GM21381 (cell line): ENCODE results near the gene MRPL55.

Experiments
- ATAC-seq: cut with Tn5 transposase; IDR thresholded peaks from one replicate; pipeline ENCODE4 v1.9.1; 2021; ENCODE audit warnings: mild to moderate bottlenecking, moderate library complexity; ENCODE audit not compliant: unreplicated experiment

The MRPL55 gene

DNA sequence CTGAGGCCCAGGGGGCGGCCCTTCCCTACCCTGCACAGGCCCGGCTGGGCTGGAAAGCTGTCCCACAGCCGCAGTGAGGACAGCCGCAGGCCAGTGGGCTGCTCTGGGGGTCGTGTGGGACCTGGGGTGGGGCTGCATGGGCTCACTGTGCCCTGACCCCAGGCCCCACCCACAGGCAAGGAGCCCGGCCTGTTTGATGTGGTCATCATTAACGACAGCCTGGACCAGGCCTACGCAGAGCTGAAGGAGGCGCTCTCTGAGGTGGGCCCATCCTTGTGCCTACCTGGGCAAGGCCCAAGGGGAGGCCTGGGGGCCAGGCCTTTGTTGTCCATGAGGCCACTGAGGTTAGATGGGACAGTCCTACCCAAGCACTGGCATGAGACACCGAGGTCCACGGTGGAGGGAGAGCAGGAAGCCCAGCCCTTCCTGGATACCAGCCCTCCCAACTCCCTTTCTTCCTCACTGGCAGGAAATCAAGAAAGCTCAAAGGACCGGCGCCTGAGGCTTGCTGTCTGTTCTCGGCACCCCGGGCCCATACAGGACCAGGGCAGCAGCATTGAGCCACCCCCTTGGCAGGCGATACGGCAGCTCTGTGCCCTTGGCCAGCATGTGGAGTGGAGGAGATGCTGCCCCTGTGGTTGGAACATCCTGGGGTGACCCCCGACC, 39.2 kb upstream of the MRPL55 start:
- ATAC-seq, result no peak

DNA sequence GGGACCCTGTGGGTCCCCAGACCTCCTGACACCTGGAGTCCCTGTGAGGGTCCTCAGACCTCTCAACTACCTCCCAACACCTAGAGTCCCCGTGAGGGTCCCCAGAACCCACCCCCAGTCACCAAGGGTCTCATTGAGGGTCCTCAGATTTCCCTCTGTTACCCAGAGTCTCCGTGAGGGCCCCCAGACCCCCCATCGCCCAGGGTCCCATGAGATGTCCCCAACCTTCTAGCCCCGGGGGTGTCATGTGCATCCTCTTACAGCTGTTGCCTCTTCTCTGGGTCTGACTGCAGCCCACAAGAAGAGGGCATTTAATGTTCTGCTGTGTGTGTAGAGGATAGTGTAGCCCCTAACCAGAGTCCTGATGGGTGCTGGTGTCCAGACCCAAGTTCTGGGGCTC, 38.7 kb upstream of the MRPL55 start:
- ATAC-seq, result no peak

DNA sequence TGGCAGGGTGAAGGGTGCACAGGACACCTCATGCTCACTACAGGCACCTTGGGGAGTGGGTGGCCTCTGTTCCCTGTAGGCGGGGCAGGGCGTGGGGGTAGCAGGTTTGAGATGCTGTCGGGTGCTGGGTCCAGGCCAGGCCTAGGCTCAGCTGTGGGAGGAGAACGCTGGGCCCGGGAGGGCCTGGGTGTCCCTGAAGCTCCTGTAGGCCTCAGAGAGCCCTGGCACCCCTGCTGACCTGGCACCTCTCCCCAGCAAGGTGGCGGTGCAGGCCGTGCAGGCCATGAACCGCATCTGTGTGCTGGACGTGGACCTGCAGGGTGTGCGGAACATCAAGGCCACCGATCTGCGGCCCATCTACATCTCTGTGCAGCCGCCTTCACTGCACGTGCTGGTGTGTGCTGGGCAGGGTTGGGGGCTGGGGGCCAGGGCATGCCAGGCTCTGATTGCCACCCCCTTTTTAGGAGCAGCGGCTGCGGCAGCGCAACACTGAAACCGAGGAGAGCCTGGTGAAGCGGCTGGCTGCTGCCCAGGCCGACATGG, 38.1 kb upstream of the MRPL55 start:
- no peak for ATAC-seq

DNA sequence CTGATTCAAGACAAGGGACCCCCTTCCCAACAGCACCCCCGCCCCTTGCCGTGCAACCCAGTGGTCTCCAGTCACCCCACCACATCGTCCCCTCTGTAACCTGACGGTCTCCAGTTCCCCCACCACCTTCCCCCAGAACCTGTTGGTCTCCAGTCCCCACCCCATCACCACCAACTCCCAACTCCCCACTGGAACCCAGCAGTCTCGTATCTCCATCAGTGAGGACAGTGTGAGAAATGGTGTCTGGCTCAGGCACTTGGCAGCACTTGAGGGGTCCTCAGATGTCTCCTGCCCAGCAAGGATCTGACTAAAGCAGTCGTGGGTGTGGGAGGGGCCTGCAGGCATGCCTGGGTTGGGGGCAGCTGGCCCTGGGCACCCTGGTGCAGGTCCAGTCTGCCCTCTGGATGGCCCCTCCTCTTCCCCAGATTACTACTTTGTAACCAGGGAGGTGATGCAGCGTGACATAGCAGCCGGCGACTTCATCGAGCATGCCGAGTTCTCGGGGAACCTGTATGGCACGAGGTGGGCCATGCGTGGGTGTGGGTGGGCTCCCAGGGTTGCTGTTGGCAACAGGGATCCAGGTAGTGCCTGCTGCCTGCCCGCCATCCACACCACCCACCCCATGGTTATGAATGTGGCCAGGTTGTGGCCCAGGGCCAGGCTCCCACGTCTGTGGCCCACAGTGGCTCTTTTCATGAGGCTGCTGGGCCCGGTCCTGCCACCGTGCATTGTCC, 37.5 kb upstream of the MRPL55 start:
- no peak for ATAC-seq

DNA sequence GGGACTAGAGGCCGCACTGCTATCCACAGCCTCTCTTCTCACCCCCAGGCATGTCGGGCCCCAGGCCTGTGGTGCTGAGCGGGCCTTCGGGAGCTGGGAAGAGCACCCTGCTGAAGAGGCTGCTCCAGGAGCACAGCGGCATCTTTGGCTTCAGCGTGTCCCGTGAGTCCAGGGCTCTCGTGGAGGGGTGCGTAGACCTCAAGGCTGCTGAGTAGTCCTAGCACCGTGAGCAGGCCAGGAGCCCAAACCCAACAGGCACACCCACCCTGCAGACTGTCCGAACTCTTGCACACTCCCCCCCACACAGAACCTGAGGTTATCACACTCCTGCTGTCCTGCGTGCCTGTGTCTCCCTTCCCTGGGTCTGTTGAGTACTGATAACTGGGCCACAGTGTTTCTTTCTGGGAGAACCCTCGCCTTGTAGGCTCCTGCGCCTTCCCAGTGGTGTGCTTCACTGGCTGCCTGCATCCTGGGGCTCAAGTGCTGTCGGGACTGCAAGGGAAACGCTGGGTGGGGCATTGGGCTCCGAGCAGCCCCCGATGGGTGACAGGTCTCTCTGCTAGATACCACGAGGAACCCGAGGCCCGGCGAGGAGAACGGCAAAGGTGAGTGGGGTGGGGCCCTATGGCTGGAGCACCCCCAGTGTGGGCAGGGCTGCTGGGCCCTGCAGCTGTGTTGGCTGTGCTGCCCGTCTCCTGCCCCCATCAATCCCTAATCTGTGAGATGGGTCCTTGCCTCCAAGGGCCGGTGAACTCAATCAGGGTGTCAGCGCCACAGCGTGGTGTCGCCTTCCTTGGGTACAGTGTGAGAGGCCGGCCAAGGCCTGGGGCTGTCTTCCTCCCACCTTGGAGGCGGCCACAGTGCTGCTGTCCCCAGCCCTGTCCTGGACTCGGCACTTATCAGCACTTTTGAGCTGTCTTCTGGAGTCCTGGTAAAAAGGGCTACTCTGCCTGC, 36.6 kb upstream of the MRPL55 start:
- ATAC-seq, result no peak

DNA sequence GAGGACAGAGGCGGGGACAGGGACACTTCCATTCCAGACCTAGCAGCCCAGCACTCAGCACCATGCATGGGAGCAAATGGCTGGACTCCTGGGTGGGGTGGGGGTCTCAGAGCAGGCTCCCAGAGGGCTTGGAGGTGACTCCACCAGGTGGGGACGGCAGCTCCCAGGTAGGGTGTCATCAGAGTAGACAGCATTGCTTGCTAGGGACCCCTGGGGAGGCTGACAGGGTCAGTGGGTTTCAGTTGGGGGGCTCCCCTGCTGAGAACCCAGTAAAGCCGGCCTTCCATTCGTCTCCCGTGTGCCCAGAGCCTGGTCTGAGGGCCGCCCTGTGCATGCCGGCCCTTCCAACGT, 35.9 kb upstream of the MRPL55 start:
- no peak for ATAC-seq

DNA sequence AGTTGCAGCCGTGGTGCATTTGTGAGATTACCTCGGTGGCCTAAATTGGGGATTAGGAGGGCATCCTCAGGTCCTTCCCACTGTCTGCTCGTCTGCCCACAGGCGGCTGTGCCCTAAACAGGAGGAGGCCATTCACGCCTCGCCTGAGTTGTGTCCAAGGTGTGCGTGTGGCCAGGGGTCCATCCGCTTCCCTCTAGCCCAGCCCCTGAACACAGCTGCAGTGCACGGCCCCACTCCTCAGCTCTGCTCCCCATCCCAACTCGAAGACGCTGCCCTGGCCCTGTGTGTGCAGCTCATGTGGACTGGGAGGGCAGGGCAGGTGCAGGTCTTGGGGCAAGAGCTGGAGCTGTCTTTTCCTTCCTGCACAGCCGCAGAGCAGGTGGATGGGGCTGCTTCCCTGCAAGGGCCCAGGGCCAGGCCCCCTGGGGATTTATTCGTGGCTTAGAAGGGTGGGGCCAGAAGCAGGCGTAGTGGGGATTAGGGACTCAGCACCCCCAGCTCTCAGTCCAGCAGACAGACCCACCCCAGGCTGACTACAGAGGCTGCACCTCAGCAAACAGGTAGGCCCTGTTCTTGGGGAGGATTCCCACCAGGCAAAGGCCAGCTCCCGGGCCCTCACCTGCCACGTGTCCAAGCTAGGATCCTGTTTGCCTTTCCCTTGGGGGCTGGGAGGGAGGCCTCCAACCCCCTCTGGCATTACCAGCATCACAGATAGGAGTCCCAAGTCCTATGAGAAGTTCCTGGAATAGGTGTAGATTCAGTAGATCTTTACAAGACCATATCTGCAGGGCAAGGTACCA, 35.3 kb upstream of the MRPL55 start:
- no peak for ATAC-seq

DNA sequence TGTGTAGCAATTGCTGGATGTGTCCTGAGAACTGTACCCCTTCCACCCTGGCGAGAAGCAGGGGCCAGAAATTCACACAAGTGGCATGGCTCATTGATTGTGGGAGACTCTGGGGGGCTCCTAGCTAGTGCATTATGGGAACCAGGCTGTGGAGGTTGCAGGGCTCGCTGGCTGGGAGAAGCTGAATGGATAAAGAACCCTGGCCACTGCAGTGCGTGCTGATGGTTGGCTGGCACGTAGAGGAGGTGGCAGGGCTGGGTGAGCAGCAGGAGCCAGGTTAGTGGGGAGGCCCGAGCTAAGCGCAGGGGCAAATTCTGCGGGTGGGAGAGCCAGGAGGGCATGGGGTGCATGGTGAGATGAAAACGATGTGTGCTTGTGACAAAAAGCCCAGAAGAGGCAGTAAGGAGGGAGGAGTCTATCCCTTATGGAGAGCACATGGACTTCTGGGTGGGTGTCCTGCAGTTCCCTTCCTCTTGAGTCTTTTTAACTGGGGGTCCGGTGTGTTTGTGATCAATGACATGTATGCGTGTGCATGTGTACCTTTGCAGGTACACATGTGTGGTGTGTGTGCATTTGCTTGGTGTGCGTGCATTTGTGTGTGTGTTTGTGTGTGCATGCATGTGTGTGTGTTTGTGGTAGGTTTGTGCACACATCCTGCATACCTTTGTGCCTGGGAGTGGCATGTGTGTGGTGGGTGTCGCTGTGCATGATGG, 34.5 kb upstream of the MRPL55 start:
- ATAC-seq, result no peak

DNA sequence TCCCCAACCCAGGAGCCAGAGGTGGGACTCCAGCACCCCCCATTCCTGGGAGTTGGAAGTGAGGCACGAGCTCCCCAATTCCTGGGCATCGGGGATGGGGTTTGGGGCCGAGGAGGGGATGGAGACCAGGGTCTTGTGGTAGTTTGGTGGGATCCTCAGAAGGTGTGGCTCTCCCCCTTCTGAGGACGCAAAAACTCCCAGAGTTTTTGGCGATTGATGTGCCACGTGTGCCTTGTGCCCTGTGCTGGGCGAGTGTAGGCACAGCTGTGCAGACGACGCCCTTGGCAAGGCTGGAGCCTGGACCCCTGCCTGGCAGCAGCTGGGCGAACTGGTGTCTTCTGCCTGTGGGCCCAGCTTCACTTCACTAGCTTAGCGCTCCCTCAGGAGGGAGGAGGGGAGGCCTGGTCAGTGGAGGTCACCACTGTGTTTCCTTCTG, 33.6 kb upstream of the MRPL55 start:
- no peak for ATAC-seq

DNA sequence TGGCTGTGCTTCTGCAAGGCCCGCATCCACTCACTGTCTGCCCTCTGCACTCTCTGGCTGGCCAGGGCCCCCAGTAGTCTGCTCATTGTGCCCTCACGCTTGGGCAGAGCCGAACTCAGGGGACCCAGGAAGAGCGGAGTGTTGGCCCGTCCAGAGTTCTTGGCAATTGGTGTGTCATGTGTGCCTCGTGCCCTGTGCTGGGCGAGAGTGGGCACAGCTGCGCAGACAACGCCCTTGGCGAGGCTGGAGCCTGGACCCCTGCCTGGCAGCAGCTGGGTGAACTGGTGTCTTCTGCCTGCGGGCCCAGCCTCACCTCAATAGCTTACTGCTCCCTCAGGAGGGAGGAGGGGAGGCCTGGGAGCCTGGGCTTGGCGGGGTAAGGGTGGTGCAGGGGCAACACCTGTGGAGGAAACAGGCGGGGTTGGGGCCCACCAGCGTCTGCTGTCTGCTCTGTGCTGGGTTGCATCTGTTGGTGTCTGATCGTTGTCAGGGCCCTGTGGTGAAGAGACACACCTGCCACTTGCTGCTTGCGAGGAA, 33.1 kb upstream of the MRPL55 start:
- no peak for ATAC-seq

DNA sequence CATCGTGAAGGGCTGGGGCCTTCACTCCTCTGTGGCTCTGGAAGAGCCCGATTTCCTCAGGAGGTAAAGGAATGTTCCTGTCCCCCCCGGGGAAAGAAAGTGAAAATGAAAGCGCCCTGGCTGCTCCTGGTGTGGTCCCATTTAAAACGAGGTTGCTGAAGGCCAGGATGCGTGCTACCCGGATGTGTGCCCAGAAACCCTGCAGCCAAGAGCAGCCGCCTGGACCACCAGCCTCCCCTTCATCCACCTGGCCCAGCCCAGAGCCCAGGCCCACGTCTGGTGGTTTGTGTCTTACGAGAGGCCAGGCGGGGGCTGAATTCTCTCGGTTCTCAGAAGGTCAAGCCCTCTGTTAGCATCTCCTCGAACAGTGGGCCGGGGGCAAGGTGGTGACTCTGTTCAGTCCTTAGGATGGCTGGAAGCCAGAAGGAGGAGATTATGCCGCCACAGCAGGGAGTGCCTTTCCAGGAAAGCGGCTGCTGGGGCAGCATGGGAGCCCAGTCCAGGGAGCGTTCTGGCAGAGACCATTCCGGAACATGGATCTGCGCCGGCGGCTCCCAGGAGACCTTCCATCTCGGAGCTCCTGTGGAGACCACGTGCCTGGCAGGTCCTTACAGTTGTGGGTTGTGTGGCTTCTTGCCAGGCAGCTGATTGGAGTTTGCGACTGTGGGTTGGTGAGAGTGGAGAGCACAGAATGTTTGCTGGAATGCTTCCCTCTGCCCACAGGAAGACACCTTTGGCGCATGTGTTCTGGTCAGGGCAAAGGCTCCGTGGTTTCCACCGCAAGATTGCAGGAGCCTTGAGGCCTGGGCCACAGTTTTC, 32.3 kb upstream of the MRPL55 start:
- no peak for ATAC-seq

DNA sequence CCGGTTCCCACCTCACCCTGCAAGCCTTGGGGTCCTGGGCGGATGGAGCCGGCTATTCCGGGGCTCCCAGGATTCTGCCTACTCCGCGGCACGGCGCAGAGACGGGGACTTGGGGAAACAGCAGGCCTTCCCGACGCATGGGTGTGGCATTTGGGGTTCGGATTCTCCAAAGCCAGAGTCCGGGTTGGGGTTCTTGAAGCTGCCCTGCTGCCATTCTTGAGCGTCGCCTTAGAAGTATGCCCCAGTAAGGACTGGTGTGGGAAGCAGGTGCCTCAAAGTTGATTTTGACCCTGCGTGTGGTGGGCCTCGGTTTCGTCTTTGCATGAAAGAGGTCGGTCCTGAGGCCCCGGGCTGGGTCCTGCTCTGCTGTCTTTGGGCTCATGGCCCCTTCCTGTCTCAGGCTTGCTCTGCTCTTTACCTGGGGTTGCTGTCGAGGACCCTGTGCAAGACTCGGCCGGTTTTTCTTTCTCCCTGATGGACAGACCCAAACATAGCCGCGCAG, 31.7 kb upstream of the MRPL55 start:
- ATAC-seq, result no peak

DNA sequence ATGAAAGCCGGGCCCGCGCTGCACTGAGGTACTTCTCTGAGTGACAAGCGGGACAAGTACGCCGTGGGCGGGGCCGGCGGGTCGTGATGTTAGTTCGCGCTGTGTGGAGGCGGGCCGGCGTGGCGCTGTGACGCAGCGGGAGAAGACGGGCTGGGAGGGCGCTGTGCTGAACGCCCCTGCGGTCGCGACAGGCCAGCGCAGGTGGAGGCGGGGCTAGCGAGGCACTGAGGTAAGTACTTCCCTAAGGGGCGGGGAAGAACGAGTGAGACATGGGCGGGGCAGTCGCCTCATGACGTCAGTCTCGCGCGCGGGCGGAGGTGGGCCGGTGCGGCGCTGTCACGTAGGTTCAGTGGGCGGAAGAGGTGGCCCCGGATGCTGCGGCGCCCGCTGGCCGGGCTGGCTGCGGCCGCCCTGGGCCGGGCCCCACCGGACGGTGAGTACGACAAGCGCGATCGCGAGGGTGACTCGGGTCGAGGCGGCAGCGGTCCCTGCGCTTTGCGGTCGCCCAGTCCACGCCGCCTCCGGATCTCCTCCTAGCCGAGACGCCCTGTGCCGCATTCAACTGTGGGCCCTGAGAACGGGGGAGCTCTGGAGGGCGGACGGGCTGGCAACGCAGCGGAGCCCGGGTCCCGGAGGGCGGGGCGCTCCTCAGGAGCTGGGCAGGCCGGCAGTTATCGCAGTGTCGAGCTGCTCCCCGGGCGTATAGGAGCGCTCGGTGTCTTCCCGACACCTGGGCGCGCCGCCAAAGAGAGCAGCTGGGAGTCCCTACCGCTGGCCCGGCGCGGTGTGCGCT, 31.0 kb upstream of the MRPL55 start, which contains the start of gene GUK1:
Gene GUK1 (plus strand): TSS at position 349 of the 793 bp plus-strand sequence. CDS start 24 bp downstream, at position 373.
- ATAC-seq, result peak; percentile 92

DNA sequence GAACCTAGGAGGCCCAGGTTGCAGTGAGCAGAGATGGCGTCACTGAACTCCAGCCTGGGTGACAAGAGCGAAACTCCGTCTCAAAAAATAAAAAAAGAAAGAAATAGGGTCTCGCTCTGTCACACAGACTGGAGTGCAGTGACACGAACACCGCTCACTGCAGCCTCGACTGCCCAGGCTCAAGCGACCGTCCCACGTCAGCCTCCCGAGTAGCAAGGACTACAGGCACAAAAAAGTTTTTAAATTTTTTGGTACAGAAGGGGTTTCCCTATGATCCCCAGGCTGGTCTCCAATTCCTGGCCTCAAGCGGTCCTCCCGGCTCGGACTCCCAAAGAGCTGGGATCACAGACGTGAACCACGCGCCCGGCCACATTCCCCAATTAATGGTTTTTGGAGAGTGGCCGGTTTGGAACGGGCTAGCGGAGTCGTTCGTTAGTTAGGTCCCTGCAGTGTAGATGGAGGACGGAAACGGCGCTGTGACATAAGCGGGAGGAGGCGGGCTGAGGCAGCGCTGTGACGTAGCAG, 30.4 kb upstream of the MRPL55 start:
- no peak for ATAC-seq

DNA sequence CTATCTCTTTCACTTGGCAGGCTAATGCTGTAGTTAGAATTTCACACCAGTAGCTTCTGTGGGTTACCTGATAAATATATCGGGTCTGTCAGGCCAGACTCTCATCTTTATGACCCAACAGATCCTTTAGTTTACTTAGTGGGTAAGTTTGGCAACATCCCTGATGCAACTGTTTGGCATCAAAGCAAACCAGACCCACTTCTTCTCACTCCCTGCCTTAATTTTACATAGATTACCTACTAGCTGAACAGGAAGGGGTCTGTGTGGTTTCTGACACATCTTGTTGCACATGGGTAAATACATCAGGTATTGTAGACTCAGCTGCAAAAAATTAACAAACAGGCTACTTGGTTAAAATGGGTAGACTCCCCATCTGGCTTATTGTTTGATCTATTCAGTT, 27.8 kb upstream of the MRPL55 start:
- ATAC-seq, result no peak

DNA sequence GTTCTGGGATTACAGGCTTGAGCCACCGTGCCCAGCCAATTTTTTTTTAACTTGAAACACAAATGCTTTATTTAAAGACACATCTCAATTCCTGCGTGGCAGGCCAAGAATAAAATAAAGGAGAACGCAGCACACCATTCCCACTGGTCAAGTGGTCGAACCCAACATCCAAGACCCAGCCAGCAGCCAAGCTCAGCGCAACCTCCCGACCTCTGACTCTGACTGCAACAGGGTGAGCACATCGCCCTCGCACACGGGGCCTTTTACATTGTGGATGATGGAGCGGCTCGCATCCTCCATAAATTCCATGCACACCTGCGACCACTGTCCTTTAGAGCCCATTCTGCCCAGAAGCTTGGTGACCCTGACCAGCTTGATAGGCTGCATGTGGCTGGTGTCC, 25.5 kb upstream of the MRPL55 start:
- no peak for ATAC-seq

DNA sequence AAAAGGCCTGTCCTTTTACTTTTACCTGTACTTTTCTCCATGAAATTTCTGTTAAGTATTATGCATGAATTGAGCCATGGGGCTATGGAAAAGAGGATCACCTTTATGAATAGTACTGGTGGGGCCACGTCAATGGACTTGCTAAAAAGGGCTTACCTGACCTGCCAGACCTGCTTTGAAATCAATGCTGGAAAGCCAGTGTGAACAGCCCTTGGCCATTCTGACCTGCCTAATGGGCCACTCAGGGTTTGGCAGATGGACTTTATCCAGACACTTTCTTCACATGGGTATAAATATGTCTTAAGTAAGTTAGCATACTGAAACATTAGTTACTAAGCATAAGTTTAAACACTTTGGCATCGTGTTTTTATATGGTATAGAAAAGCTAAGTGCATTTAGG, 22.7 kb upstream of the MRPL55 start:
- no peak for ATAC-seq
